H1 (cell line): ENCODE data around the gene PTPRT. TPM values are rescaled to one million over a fixed set of nuclear protein-coding genes. Genes with fewer than 3 reads are reported as not detected.

ENCODE experiments used
- PHF8 ChIP-seq: fragments of 200-600 bp; sonication (generic); conservative IDR thresholded peaks from 2 replicates; pipeline ENCODE4 v1.7.1; 2012; ENCODE audit warnings: low read depth, mild to moderate bottlenecking, inconsistent platforms, low read length, moderate library complexity
- polyA plus RNA-seq, 7 experiments: library from polyadenylated mRNA; depleted of rRNA in 3 of 7; stranded (reverse) in 5 of 7; unstranded in 2 of 7; fragments of >200 nt in 5 of 7; fragments of 200-250 nt in 2 of 7; gene quantifications; 1 replicate in 5 of 7; 2 replicates in 1 of 7; 4 replicates in 1 of 7; pipeline versions ENCODE4 v1.2.1 to v1.2.3, GENCODE V29; 2011 to 2013; ENCODE audit warnings: missing spikeins in 2 of 7, mixed read lengths in 2 of 7
- total RNA-seq: library from RNA; stranded (reverse); fragmentation: NEBNext Ultra II Directional; extraction: Animal tissue kit (Norgen Biotek cat#: 25700); gene quantifications from 2 replicates; pipeline ENCODE4 v1.2.1, GENCODE V29; 2021

PTPRT gene
- total and polyA plus RNA-seq, 2 of the 8 experiments (the other 6 are each of a cell fraction or from before 2014, with no cell fraction given): 0.33 to 1.8 TPM

DNA sequence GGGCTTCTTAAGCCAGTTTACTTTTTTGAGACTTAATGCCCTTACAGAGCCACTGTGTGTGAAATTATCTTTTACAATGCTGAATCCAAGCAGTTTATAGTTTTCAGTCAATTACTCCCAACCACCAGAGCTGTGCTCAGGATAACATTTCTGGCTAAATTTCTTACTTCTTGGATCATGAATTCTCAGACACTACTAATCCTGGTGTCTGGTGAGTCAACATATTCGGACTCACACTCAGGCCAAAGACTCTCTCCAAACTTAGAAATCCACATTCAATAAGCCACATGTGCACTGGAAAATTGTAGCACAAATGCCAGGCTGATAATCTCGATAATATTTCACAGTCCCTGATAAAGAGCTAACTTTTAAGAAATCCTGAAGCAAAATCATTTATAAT is 49.0 kb downstream of the PTPRT start (continued):
- no peak for TF ChIP-seq PHF8
